HEK293T (cell line): ENCODE results near the gene ATG7.

Source experiments
- CTCF ChIA-PET: fragments of 350-600 bp; formaldehyde crosslinking; extraction: SDS; loops from one replicate; lab custom pipeline; 2021; ENCODE audit warnings: antibody characterized with exemption, inconsistent platforms; lab: Yijun Ruan, JAX
- POLR2A ChIA-PET: fragments of 350-600 bp; formaldehyde crosslinking; extraction: SDS; loops from one replicate; lab custom pipeline; 2020; ENCODE audit warnings: antibody characterized with exemption, inconsistent platforms; lab: Yijun Ruan, JAX
- DNase-seq: peaks from one replicate; pipeline ENCODE4 v3.0.0; 2012; ENCODE audit warnings: mixed read lengths; ENCODE audit errors: extremely low spot score
- ARNT ChIP-seq: fragments of 450-650 bp; IDR thresholded peaks from 2 replicates; pipeline ENCODE4 v1.6.1; 2017; ENCODE audit warnings: mild to moderate bottlenecking
- BHLHE40 ChIP-seq: fragments of 450-650 bp; IDR thresholded peaks from 2 replicates; pipeline ENCODE4 v1.6.1; 2016; ENCODE audit warnings: mild to moderate bottlenecking, moderate library complexity, borderline replicate concordance
- CTBP1 ChIP-seq: fragments of 450-650 bp; IDR thresholded peaks from 2 replicates; pipeline ENCODE4 v1.6.1; 2016; ENCODE audit warnings: borderline replicate concordance
- ELF4 ChIP-seq: fragments of 450-650 bp; IDR thresholded peaks from 2 replicates; pipeline ENCODE4 v1.6.1; 2017; ENCODE audit warnings: antibody characterized with exemption
- FOXA1 ChIP-seq: fragments of 450-650 bp; IDR thresholded peaks from 2 replicates; pipeline ENCODE4 v1.6.1; 2016; ENCODE audit warnings: mild to moderate bottlenecking
- FOXK2 ChIP-seq: fragments of 450-650 bp; IDR thresholded peaks from 2 replicates; pipeline ENCODE4 v1.6.1; 2016; ENCODE audit warnings: mild to moderate bottlenecking
- FOXM1 ChIP-seq: fragments of 450-650 bp; IDR thresholded peaks from 2 replicates; pipeline ENCODE4 v1.6.1; 2017; ENCODE audit warnings: mild to moderate bottlenecking, borderline replicate concordance
- HDGF ChIP-seq: fragments of 450-650 bp; IDR thresholded peaks from 2 replicates; pipeline ENCODE4 v1.6.1; 2017; ENCODE audit warnings: antibody characterized with exemption, borderline replicate concordance
- L3MBTL2 ChIP-seq: fragments of 450-650 bp; conservative IDR thresholded peaks from 2 replicates; pipeline ENCODE4 v1.6.1; 2016; ENCODE audit warnings: mild to moderate bottlenecking
- LEF1 ChIP-seq: fragments of 450-650 bp; IDR thresholded peaks from 2 replicates; pipeline ENCODE4 v1.6.1; 2017; ENCODE audit warnings: mild to moderate bottlenecking, borderline replicate concordance
- NFRKB ChIP-seq: fragments of 450-650 bp; IDR thresholded peaks from 2 replicates; pipeline ENCODE4 v1.6.1; 2016; ENCODE audit warnings: mild to moderate bottlenecking, moderate library complexity
- PKNOX1 ChIP-seq: fragments of 450-650 bp; IDR thresholded peaks from 2 replicates; pipeline ENCODE4 v1.6.1; 2016
- SP1 ChIP-seq: fragments of 450-650 bp; IDR thresholded peaks from 2 replicates; pipeline ENCODE4 v1.6.1; 2017
- SUZ12 ChIP-seq: fragments of 450-650 bp; IDR thresholded peaks from 2 replicates; pipeline ENCODE4 v1.6.1; 2016; ENCODE audit warnings: mild to moderate bottlenecking
- TARDBP ChIP-seq: fragments of 450-650 bp; IDR thresholded peaks from 2 replicates; pipeline ENCODE4 v1.6.1; 2016
- ZNF384 ChIP-seq: fragments of 450-650 bp; IDR thresholded peaks from 2 replicates; pipeline ENCODE4 v1.6.1; 2016

Gene ATG7

GRCh38 chr3:11271986-11272904, at the start of gene ATG7:
TSS of gene ATG7 (plus strand) at chr3:11272397. CDS start at chr3:11298696, 26,299 bp downstream.
- TF ChIP-seq BHLHE40: no peak
- no peak for TF ChIP-seq HDGF
- no peak for TF ChIP-seq PKNOX1
- no peak for TF ChIP-seq NFRKB
- TF ChIP-seq SP1: no peak
- 0 out of 2 replicates have a peak, but pooled peaks have one; percentile 22 for TF ChIP-seq FOXK2
- TF ChIP-seq ELF4: peak; percentile 94
- ChIA-PET CTCF (no interaction called here), POLR2A (interaction anchor here (0.6 to 2.7 kb wide), 19 partner anchors 9 to 338 kb away, joined by 3 to 20 read pairs (median 4); no protein-coding TSS in a partner anchor)
- DNase-seq: peak; percentile 99

- POLR2A ChIA-PET: no interaction called here
- no peak for TF ChIP-seq L3MBTL2
- no peak for TF ChIP-seq FOXM1
- TF ChIP-seq CTBP1: no peak
- no peak for TF ChIP-seq LEF1
- no peak for TF ChIP-seq HDGF
- no peak for TF ChIP-seq TARDBP
- no peak for TF ChIP-seq NFRKB
- no peak for TF ChIP-seq ZNF384
- no peak for TF ChIP-seq PKNOX1
- TF ChIP-seq BHLHE40: no peak
- TF ChIP-seq SUZ12: no peak
- no peak for TF ChIP-seq ARNT
- no peak for TF ChIP-seq ELF4
- no peak for TF ChIP-seq FOXA1
- TF ChIP-seq SP1: no peak
- TF ChIP-seq FOXK2: no peak
- CTCF ChIA-PET: interaction anchor here (0.5 kb wide), 1 partner anchor 18 kb away, joined by 3 read pairs; no protein-coding TSS in a partner anchor
- no peak for DNase-seq
These were observed 48.2 kb upstream of the ATG7 start for GRCh38 chr3:11224010-11224409.

GRCh38 chr3:11224870-11225229, 47.3 kb upstream of the ATG7 start:
- ChIA-PET POLR2A (no interaction called here), CTCF (no interaction called here)
- TF ChIP-seq SP1 (no peak), ZNF384 (no peak), TARDBP (no peak), FOXM1 (no peak), ARNT (no peak)
- no peak for DNase-seq

- POLR2A ChIA-PET: no interaction called here
- DNase-seq: no peak
- TF ChIP-seq SUZ12: no peak
- TF ChIP-seq CTBP1: no peak
- no peak for TF ChIP-seq BHLHE40
- no peak for TF ChIP-seq FOXA1
- no peak for TF ChIP-seq NFRKB
- TF ChIP-seq PKNOX1: no peak
- no peak for TF ChIP-seq SP1
- TF ChIP-seq ELF4: no peak
- no peak for TF ChIP-seq ZNF384
- no peak for TF ChIP-seq FOXK2
- no peak for TF ChIP-seq HDGF
- no peak for TF ChIP-seq TARDBP
- TF ChIP-seq LEF1: no peak
- no peak for TF ChIP-seq ARNT
- no peak for TF ChIP-seq FOXM1
- TF ChIP-seq L3MBTL2: no peak
- CTCF ChIA-PET: no interaction called here
These were observed 46.2 kb upstream of the ATG7 start for GRCh38 chr3:11226042-11226370.

- DNase-seq: no peak
- no peak for TF ChIP-seq TARDBP
- no peak for TF ChIP-seq BHLHE40
- no peak for TF ChIP-seq SP1
- no peak for TF ChIP-seq NFRKB
- TF ChIP-seq FOXA1: no peak
- no peak for TF ChIP-seq ELF4
- no peak for TF ChIP-seq SUZ12
- no peak for TF ChIP-seq ARNT
- ChIA-PET POLR2A (no interaction called here), CTCF (no interaction called here)
These were observed 44.2 kb upstream of the ATG7 start for GRCh38 chr3:11228041-11228440.

- ChIA-PET CTCF (no interaction called here), POLR2A (no interaction called here)
- no peak for TF ChIP-seq FOXM1
- no peak for TF ChIP-seq HDGF
- no peak for TF ChIP-seq SUZ12
- no peak for TF ChIP-seq L3MBTL2
- no peak for TF ChIP-seq ELF4
- no peak for TF ChIP-seq FOXA1
- no peak for TF ChIP-seq SP1
- no peak for TF ChIP-seq BHLHE40
- TF ChIP-seq ARNT: no peak
- TF ChIP-seq TARDBP: no peak
- TF ChIP-seq NFRKB: no peak
- TF ChIP-seq CTBP1: no peak
- TF ChIP-seq LEF1: no peak
- TF ChIP-seq PKNOX1: no peak
- no peak for TF ChIP-seq FOXK2
- TF ChIP-seq ZNF384: no peak
- DNase-seq: no peak
These were observed 42.1 kb upstream of the ATG7 start for GRCh38 chr3:11230125-11230524.
